ENCODE measurements around the gene LUC7L3.

DNA sequence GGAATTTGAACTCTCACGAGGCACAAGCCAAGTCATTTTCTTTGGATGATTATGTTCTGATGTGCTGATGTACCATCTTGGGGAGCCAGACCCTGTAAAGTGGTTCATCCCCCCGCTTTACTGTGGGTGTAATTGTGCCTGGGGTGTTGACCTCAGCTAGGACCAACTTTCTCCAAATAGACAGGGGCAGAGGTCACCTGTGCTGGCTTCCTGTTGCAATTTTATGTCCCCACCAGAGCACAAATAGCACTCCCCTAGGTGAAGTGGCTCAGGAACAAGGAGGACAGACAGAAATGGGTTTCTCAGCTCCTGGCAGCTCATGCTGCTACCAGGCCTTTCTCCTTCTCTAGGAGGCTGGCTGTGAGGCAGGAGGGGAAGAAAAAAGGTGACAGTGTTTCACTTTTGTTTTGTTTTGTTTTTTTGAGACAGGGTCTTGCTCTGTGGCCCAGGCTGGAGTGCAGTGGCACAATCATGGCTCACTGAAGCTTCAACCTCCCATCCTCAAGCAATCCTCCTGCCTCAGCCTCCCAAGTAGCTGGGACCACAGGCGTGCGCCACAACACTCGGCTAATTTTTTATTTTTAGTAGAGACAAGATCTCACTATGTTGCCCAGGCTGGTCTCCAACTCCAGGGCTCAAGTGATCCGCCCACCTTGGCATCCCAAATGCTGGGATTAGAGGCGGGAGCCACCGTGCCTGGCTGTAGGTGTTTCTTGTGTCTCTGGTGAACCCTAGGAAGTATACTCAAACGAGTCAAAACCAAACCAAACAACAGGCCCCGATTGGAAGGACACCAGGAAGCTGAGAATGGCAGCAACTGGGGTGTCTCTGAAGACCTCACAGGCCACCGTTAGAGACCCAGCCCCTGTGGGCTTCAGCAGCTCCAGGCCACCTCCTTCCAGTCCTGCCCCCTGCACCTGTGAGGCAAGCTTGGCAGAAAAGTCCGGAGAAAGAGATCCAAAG, 83.5 kb downstream of the LUC7L3 start:
- TF ChIP-seq, protein P1, sequence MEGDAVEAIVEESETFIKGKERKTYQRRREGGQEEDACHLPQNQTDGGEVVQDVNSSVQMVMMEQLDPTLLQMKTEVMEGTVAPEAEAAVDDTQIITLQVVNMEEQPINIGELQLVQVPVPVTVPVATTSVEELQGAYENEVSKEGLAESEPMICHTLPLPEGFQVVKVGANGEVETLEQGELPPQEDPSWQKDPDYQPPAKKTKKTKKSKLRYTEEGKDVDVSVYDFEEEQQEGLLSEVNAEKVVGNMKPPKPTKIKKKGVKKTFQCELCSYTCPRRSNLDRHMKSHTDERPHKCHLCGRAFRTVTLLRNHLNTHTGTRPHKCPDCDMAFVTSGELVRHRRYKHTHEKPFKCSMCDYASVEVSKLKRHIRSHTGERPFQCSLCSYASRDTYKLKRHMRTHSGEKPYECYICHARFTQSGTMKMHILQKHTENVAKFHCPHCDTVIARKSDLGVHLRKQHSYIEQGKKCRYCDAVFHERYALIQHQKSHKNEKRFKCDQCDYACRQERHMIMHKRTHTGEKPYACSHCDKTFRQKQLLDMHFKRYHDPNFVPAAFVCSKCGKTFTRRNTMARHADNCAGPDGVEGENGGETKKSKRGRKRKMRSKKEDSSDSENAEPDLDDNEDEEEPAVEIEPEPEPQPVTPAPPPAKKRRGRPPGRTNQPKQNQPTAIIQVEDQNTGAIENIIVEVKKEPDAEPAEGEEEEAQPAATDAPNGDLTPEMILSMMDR (IDR thresholded peaks at IDR 0.05; ENCODE audit: insufficient read depth, low read length, poor library complexity, severe bottlenecking), result no peak
- TF ChIP-seq EZH2phosphoT487 (conservative IDR thresholded peaks at IDR 0.05; ENCODE audit: low read length), result no peak

Measured in SU-DHL-6 (cell line).